NCI-H1417 treated with DMSO at 0.1 percent for 48 hours (cell line): ENCODE results near the gene EHD4.

Source experiments
- DNase-seq: peaks from one replicate; lab custom pipeline; 2025; lab: John Stamatoyannopoulos, UW

EHD4 gene

GRCh38 chr15:41994772-41995475 is 22.6 kb upstream of the EHD4 start:
- DNase-seq, result no peak

GRCh38 chr15:41994171-41994650 is 21.9 kb upstream of the EHD4 start:
- DNase-seq, result no peak

GRCh38 chr15:41993472-41994170 is 21.3 kb upstream of the EHD4 start:
- no peak for DNase-seq

- DNase-seq, result no peak
These were observed 20.4 kb upstream of the EHD4 start for GRCh38 chr15:41992803-41993190.

GRCh38 chr15:41992151-41992802 is 19.9 kb upstream of the EHD4 start:
- no peak for DNase-seq

DNA sequence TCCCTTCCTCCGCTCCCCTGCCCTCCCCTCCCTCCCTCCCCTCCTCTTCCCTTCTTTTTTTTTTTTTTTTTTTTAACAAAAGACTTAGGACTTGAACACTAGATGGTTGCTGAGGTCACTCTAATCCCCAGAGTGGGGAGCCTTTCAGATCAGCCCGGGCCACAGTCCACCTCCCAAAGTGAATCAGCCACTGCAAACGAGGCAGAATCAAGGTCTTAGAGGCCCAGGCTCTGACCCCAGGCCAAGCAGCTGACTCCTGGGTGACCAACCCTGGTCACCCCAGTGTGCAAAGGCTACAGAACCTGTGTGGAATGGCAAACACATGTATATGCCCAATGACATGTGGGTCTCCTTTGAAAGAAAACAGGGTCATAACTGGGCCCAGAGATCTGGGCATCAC is 18.3 kb upstream of the EHD4 start:
- no peak for DNase-seq

GRCh38 chr15:41990243-41990605 is 17.9 kb upstream of the EHD4 start:
- DNase-seq, result no peak

DNA sequence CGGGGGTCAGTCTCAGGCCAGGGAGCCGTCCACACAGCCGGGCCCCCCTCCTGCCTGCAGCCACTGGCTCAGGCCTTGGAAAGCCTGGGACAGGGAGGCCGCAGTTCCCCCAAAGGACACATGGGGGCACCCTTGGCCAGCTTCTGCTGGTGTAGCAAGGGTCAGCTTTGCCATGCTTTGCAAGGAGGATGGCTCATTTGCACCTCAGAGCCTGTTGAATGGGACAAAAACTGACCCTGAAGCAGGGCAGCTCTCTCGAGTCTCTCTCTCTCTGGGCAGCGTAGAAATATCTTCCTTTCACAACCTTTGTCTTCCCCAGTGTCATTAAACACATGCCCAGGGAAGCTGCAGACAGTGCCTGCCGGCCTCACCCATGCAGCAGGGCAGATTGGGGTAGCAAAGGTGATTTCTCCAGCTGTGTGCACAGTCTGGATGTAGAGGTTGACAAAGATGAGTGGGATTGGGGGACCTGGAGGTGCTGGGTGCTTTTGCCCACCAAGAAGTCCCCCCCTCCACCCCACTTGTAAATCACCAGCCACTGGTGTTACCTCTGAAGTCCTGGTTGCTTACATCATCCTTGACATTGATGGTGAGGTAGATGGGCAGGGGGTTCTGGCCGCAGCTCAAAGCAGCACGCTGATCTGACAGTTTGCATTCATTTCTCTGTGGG is 17.4 kb upstream of the EHD4 start:
- DNase-seq, result no peak

DNA sequence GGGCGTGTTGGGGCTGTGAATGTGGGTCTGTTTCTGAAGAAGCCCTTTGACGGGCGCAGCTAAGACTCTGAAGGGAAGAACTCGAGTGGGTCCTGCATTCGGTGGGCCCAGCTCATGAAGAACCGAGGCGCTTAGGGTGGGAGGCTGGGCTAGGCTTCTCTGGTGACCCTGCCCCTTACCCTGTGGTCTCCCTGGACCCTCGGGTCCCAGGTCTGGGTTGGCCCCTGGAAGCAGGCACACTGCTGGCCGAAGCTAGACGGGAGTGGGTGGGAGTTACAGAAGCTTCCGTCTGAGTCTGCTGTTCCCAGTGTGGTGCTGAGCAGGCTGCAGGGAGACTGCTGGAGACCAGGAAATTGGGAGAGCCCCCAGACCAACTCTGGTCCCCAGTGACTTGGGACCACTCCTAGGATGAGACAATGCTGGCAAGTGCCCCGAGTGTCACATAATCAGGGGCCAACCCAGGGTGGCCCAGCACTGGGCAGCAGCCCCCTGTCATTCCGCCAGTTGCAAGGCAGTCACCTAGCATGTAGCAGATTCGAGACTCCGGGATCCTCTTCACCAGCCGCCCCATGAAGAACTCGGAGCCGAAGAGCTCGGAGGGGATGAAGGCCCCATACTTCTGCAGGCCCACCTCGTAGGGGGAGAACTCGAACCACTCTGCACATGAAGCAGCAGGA is 16.7 kb upstream of the EHD4 start:
- no peak for DNase-seq

GRCh38 chr15:41987925-41988275 is 15.5 kb upstream of the EHD4 start:
- no peak for DNase-seq

DNA sequence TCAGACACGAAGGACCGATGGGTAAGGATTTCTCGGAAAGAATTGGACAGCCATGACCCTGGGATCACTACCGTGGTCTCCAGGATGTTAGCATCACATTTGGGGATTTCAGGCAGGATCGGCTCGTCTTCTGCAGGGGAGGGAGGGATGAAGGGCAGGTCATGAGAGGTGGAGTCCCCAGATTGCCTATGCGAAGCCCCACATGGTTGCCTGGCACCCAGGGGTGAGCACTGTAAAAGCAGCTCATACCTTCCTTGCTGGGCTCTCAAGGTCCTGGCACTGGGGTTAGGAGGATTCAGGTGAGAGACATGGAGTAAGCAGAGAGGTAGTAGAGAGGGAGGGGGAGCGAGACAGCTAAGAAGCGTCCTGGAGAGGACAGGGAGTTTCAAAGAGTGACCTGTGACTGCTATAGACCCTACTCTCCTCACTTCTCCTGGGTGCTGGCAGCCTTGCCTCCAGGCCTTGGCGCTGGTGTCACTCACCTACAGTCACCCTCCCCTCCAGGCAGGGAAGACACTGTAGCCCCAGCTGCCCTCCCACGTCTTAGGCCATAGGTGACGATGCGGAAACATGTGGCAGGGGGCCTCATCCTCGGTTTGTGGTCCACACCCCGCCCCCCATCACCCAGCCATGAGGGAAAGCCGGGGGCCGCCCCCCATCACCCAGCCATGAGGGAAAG is 15.0 kb upstream of the EHD4 start:
- no peak for DNase-seq

- no peak for DNase-seq
These were observed 13.1 kb upstream of the EHD4 start for GRCh38 chr15:41985236-41986160.

GRCh38 chr15:41984622-41985021 is 12.3 kb upstream of the EHD4 start:
- no peak for DNase-seq

GRCh38 chr15:41983621-41984571 is 11.5 kb upstream of the EHD4 start:
- no peak for DNase-seq

GRCh38 chr15:41983221-41983620 is 10.9 kb upstream of the EHD4 start:
- no peak for DNase-seq

DNA sequence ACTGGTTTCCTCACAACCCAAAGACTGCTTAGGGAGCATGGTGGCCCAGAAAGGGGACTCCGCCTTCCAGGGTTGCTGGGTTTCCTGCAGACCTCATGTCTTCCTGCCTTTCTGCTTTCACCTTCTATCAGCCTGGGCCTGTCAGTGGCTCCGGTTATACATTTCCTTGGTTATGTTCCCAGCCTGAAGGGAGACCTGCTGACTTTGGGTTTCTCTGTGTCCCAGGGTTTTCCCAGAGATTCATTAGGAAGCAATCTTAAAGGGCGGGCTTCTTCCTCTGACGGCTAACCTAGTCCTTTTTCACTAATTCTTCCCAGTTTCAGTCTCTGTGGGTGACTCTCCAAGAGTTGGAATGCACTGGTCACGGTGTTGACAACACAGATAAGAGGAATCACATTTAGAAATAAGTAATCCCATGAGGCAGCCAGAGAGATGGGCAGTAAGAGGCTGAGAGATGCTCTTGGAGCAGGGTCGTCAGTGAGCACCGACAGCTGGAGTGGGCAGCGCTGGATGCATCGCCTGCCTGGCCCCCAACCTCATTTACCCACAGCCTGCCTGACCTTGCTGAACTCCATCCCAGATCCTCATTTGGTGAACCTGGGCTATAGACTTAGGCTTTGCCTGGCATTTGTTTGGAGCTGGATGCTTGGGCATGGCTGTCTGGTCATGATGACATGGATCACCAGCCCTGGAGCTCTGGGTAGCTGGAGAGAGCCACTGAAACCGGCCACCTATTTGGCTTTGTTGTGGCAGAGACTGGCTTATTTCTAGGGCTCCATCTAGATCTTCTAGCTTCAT is 10.0 kb upstream of the EHD4 start:
- DNase-seq, result no peak

DNA sequence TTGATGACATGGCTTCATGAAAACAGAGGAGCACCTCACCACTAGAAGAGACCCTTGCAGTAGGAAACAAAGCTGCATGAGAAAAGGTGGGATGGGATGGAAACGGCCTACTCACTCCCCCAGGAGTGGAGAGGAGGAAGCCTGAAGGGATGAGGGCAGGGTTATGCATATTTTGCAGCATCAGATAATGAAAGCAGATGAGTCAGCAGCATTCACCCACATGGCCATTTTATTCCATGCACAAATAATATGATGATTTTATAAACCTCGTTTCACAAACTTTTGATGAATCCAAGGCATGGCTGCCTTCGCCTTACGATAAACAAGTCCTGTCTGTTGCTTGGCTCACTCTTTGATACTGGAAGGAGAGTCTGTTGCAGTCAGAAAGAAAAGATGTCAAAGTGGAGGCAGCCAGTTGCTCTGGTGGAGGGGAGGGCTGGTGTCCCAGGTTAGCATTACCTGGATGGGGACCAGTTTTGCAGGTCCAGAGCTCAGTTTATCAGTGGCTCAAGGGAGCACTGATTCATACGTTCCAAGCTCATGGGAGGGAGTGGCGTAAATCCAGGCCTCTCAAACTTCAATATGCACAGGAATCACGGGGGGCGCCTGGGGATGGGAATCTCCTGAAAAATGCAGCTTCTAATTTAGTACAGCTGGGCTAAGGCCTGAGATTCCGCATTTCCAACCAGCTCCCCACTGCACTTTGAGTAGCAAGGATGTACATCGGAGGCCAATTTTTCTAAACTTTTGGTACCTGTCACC is 9.2 kb upstream of the EHD4 start:
- no peak for DNase-seq
